GM21515 (cell line): ENCODE results near the gene KIF12.
"Not testable (repeated sequence)": the region's sequence is repeated elsewhere in the genome, so short reads cannot be mapped to it uniquely, and the experiment has no call there.

Source experiments
- ATAC-seq: cut with Tn5 transposase; IDR thresholded peaks from one replicate; pipeline ENCODE4 v1.9.1; 2021; ENCODE audit not compliant: unreplicated experiment

KIF12 gene

DNA sequence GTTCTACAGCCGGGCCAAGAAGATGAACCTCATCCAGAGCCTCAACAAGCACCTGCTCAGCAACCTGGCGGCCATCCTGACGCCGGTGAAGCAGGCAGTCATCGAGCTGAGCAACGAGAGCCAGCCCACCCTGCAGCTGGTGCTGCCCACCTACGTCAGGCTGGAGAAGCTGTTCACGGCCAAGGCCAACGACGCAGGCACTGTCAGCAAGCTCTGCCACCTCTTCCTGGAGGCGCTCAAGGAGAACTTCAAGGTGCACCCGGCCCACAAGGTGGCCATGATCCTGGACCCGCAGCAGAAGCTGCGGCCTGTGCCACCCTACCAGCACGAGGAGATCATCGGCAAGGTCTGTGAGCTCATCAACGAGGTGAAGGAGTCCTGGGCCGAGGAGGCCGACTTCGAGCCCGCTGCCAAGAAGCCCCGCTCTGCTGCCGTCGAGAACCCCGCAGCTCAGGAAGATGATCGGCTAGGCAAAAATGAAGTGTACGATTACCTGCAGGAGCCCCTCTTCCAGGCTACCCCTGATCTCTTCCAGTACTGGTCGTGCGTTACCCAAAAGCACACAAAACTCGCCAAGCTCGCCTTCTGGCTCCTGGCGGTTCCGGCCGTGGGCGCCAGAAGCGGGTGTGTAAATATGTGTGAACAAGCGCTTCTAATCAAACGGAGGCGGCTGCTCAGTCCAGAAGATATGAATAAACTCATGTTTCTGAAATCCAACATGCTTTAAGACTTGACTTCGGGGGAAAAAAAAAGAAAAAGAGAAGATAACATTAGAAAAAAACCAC lies 49.5 kb downstream of the KIF12 start:
- ATAC-seq: no peak

DNA sequence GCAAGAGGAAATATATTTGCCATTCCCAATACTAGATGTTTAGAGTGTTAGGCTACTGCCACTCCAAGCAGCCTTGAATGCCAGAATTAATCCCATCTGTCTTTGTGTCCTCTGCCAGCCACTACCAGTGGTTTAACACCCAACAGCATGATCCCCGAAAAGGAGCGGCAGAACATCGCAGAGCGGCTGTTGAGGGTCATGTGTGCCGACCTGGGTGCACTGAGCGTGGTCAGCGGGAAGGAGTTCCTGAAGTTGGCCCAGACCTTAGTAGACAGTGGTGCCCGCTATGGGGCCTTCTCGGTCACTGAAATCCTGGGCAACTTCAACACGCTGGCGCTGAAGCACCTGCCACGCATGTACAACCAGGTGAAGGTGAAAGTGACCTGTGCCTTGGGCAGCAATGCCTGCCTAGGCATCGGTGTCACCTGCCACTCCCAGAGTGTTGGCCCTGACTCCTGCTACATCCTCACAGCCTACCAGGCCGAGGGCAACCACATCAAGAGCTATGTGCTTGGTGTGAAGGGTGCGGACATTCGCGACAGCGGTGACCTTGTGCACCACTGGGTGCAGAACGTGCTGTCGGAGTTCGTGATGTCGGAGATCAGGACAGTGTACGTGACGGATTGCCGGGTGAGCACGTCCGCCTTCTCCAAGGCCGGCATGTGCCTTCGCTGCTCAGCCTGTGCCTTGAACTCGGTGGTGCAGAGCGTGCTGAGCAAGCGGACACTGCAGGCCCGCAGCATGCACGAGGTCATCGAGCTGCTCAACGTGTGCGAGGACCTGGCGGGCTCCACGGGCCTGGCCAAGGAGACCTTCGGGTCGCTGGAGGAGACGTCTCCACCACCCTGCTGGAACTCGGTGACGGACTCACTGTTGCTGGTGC lies 50.3 kb downstream of the KIF12 start:
- no peak for ATAC-seq

- no peak for ATAC-seq
These were observed 51.4 kb downstream of the KIF12 start for GRCh38 chr9:114047717-114048116.

- no peak for ATAC-seq
These were observed 52.2 kb downstream of the KIF12 start for GRCh38 chr9:114046875-114047274.

GRCh38 chr9:114046237-114046755 lies 52.8 kb downstream of the KIF12 start:
- no peak for ATAC-seq

- not testable (repeated sequence) for ATAC-seq
These were observed 55.4 kb downstream of the KIF12 start for GRCh38 chr9:114043660-114044059.
